ENCODE results near the gene SPATA2L. TPM values are rescaled to one million over a fixed set of nuclear protein-coding genes. Genes with fewer than 3 reads are reported as not detected.

SPATA2L gene, protein sequence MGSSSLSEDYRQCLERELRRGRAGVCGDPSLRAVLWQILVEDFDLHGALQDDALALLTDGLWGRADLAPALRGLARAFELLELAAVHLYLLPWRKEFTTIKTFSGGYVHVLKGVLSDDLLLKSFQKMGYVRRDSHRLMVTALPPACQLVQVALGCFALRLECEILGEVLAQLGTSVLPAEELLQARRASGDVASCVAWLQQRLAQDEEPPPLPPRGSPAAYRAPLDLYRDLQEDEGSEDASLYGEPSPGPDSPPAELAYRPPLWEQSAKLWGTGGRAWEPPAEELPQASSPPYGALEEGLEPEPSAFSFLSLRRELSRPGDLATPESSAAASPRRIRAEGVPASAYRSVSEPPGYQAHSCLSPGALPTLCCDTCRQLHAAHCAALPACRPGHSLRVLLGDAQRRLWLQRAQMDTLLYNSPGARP
- 70.9 TPM for polyA plus RNA-seq (2012; ENCODE audit: insufficient read length, low read depth)

DNA sequence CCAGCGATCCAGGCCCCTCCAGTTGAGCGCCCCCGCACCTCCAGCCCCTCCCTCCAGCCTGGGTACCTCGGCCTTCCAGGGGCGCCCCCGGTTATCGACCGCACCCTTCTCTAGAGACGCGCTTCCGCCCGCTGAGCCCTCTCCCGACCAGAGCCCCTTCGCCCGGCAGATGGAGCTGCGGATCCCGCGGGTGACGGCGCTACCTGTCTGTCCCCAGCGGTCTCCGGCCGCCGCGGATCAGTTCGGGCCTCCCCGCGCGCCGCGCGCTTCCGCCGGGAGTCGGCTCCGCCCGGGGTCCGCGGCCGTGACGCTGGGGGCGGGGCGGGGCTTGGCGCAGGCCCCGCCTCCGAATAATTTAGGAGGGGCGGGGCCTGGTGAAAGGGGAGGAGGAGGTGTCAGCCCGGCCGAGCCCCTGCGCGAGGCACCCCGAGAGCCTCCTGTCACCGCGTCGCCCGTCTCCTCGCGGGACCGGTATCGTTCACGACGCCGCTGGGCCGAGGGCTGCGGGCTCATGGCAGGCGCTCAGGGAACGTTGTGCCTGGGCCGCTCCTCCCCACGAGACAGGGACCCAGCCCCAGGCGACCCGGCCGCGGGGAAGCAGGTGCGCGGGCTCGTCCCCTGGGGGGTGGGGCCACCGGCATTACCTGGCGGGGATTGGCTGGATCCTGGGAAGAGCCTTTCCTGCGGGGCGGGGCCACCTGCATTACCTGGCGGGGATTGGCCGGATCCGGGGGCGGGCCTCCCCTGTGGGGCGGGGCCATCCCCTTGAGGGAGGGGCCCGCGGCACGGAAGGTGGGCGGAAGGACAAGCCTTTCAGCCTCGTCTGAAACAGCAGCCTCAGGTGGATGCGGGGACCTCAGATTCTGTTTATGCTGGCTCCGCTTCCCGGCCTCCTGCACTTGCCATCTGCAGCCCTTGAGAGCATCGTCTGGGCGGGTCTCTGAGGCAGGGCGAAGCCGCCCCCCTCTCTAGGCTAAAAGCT lies at the start of gene SPATA2L:
Gene SPATA2L (minus strand): TSS at position 281 of the 982 bp plus-strand sequence. CDS start 473 bp downstream, outside the sequence.
- TF ChIP-seq FOXP2 (optimal IDR thresholded peaks at IDR 0.05; ENCODE audit: borderline replicate concordance, extremely low read depth, extremely low read length, insufficient read depth) (no peak), POLR2AphosphoS5 (IDR thresholded peaks at IDR 0.05; ENCODE audit: low read depth, low read length) (0 out of 2 replicates have a peak, but pooled peaks have one; percentile 30), TAF1 (IDR thresholded peaks at IDR 0.05; ENCODE audit: borderline replicate concordance, insufficient read depth, low read length) (0 out of 2 replicates have a peak, but pooled peaks have one; percentile 45), SIN3A (IDR thresholded peaks at IDR 0.05; ENCODE audit: borderline replicate concordance, insufficient read depth, low read length) (0 out of 2 replicates have a peak, but pooled peaks have one; percentile 56)
- TF ChIP-seq, protein P1, sequence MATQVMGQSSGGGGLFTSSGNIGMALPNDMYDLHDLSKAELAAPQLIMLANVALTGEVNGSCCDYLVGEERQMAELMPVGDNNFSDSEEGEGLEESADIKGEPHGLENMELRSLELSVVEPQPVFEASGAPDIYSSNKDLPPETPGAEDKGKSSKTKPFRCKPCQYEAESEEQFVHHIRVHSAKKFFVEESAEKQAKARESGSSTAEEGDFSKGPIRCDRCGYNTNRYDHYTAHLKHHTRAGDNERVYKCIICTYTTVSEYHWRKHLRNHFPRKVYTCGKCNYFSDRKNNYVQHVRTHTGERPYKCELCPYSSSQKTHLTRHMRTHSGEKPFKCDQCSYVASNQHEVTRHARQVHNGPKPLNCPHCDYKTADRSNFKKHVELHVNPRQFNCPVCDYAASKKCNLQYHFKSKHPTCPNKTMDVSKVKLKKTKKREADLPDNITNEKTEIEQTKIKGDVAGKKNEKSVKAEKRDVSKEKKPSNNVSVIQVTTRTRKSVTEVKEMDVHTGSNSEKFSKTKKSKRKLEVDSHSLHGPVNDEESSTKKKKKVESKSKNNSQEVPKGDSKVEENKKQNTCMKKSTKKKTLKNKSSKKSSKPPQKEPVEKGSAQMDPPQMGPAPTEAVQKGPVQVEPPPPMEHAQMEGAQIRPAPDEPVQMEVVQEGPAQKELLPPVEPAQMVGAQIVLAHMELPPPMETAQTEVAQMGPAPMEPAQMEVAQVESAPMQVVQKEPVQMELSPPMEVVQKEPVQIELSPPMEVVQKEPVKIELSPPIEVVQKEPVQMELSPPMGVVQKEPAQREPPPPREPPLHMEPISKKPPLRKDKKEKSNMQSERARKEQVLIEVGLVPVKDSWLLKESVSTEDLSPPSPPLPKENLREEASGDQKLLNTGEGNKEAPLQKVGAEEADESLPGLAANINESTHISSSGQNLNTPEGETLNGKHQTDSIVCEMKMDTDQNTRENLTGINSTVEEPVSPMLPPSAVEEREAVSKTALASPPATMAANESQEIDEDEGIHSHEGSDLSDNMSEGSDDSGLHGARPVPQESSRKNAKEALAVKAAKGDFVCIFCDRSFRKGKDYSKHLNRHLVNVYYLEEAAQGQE (IDR thresholded peaks at IDR 0.05; ENCODE audit: insufficient read depth in 1 of 2, low read depth in 2 of 2, low read length in 2 of 2) = no peak

DNA sequence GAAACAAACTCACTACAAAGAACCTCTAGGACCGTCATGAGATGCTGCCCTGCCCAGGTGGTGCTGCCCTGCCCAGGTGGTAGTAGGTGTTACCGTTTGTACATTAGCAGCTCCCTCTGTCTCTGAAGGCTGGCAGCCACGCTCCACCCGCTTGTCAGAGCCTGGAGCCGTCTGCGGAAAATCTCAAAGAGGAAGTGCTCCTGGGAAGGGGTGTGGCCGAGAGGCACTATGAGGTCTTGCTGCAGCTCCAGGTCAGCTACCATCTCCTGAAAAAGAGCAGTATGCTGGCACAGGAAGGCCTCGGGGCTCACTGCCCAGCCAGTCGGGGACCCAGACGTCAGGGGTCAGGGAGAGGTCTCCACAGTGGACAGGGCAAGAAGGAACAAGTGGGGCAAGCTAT lies 48.1 kb upstream of the SPATA2L start:
- no peak for TF ChIP-seq SIN3A (IDR thresholded peaks at IDR 0.05; ENCODE audit: borderline replicate concordance, insufficient read depth, low read length)
- TF ChIP-seq FOXP2 (optimal IDR thresholded peaks at IDR 0.05; ENCODE audit: borderline replicate concordance, extremely low read depth, extremely low read length, insufficient read depth) = no peak
- TF ChIP-seq, protein P1 (IDR thresholded peaks at IDR 0.05; ENCODE audit: insufficient read depth in 1 of 2, low read depth in 2 of 2, low read length in 2 of 2) = no peak
- no peak for TF ChIP-seq TAF1 (IDR thresholded peaks at IDR 0.05; ENCODE audit: borderline replicate concordance, insufficient read depth, low read length)
- no peak for TF ChIP-seq POLR2AphosphoS5 (IDR thresholded peaks at IDR 0.05; ENCODE audit: low read depth, low read length)

DNA sequence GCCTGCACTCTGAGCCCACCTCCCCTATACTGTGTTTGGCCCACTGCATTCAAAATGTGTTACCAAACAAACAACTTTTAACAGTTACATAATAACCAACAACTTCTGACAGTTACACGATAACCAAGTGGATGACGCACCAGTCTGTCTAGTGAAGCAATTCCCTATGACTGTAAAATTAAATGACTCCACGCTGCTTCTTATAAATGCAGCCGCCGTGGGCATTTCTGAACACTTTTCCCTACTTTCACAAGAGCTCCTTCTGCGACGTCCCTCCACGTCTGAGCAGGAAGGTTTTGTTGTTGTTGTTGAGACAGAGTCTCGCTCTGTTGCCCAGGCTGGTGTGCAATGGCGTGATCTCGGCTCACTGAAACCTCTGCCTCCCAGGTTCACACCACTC lies 47.4 kb upstream of the SPATA2L start:
- TF ChIP-seq POLR2AphosphoS5 (IDR thresholded peaks at IDR 0.05; ENCODE audit: low read depth, low read length) (no peak), TAF1 (IDR thresholded peaks at IDR 0.05; ENCODE audit: borderline replicate concordance, insufficient read depth, low read length) (no peak), FOXP2 (optimal IDR thresholded peaks at IDR 0.05; ENCODE audit: borderline replicate concordance, extremely low read depth, extremely low read length, insufficient read depth) (no peak), SIN3A (IDR thresholded peaks at IDR 0.05; ENCODE audit: borderline replicate concordance, insufficient read depth, low read length) (no peak)
- TF ChIP-seq, protein P1 (IDR thresholded peaks at IDR 0.05; ENCODE audit: insufficient read depth in 1 of 2, low read depth in 2 of 2, low read length in 2 of 2) = no peak

DNA sequence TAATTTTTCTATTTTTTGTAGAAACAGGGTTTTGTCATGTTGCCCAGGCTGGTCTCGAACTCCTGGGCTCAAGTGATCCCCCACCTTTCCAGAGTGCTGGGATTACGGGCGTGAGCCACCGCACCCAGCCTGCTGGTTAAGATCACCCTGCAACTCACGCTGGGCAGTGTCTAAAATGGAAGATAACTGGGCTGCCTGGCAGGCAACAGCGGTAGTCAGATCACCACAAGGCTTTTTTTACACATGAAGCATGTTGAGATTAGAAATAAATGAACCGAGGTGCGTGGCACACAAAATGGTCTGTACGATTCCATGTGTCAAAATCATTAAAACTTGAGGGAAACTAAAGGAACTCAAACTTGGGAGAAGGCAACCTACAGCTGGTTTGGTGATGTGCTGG lies 46.6 kb upstream of the SPATA2L start:
- no peak for TF ChIP-seq TAF1 (IDR thresholded peaks at IDR 0.05; ENCODE audit: borderline replicate concordance, insufficient read depth, low read length)
- TF ChIP-seq POLR2AphosphoS5 (IDR thresholded peaks at IDR 0.05; ENCODE audit: low read depth, low read length) = no peak
- no peak for TF ChIP-seq SIN3A (IDR thresholded peaks at IDR 0.05; ENCODE audit: borderline replicate concordance, insufficient read depth, low read length)
- TF ChIP-seq FOXP2 (optimal IDR thresholded peaks at IDR 0.05; ENCODE audit: borderline replicate concordance, extremely low read depth, extremely low read length, insufficient read depth) = no peak
- TF ChIP-seq, protein P1 (IDR thresholded peaks at IDR 0.05; ENCODE audit: insufficient read depth in 1 of 2, low read depth in 2 of 2, low read length in 2 of 2) = no peak

All from PFSK-1 (cell line).